HCT116 (cell line): ENCODE data around the gene ACOT7. TPM values are rescaled to one million over a fixed set of nuclear protein-coding genes. Genes with fewer than 3 reads are reported as not detected.

Experiments used
- ATAC-seq: fragments of 200-7000 bp; cut with Tn5 transposase; 2 replicates; pipeline ENCODE4 v1.9.1; 2020; ENCODE audit warnings: mild to moderate bottlenecking, moderate library complexity
- BruUV-seq: library from RNA; stranded (reverse); fragments of 400-500 nt; replicated peaks from 2 replicates; lab custom pipeline; 2021; lab: Mats Ljungman, UMichigan
- CTCF ChIA-PET: fragments of 300-600 bp; sonication (Branson Sonifier 250); formaldehyde crosslinking; loops from one replicate; lab custom pipeline; 2021; ENCODE audit warnings: antibody characterized with exemption; lab: Charles Lee
- POLR2A ChIA-PET: fragments of 300-600, 350-600 bp; sonication (Branson Sonifier 250); formaldehyde crosslinking; loops from one replicate; lab custom pipeline; 2021; ENCODE audit warnings: antibody characterized with exemption; lab: Charles Lee
- RAD21 ChIA-PET, 2 experiments: fragments of 300-600 bp; sonication (Branson Sonifier 250); formaldehyde crosslinking; loops; one replicate each; lab custom pipeline; 2023; ENCODE audit warnings: low total read pairs in 2 of 2; ENCODE audit not compliant: uncharacterized antibody in 2 of 2, unreplicated experiment in 2 of 2, low non-redundant PET in 1 of 2; lab: Charles Lee
- DNase-seq: peaks from one replicate; pipeline ENCODE4 v3.0.0-alpha.2; 2010; ENCODE audit warnings: low read depth, low spot score
- H2AFZ ChIP-seq: fragments of 200-600 bp; shearing (Covaris generic), sonication (generic); 2 replicates; pipeline ENCODE4 v1.6.1; 2017; ENCODE audit warnings: low read depth, mixed run types, mixed read lengths, antibody characterized with exemption, low read length; ENCODE audit not compliant: poor library complexity, severe bottlenecking
- H3K27ac ChIP-seq: 2 replicates; pipeline ENCODE4 v1.5.1; 2012; ENCODE audit warnings: low read depth, low read length
- H3K27me3 ChIP-seq: fragments of 200-600 bp; sonication (generic); 2 replicates; pipeline ENCODE4 v1.6.1; 2016; ENCODE audit warnings: mixed run types, low read length, mixed read lengths; ENCODE audit not compliant: insufficient read depth
- H3K36me3 ChIP-seq, 2 experiments: fragments of 200-500 bp in 1 of 2; fragments of 200-600 bp in 1 of 2; sonication (Bioruptor generic) in 1 of 2; sonication (generic) in 1 of 2; 2 replicates each; pipeline versions ENCODE4 v1.5.1 to v1.6.1; 2014 to 2016; ENCODE audit warnings: low read length in 2 of 2, inconsistent platforms in 1 of 2, mixed read lengths in 1 of 2, mixed run types in 1 of 2; ENCODE audit not compliant: insufficient read depth in 2 of 2, control insufficient read depth in 1 of 2
- H3K4me1 ChIP-seq, 2 experiments: fragments of 200-600 bp in 1 of 2; sonication (generic) in 1 of 2; 2 replicates each; pipeline versions ENCODE4 v1.5.1 to v1.6.1; 2012 to 2017; ENCODE audit warnings: low read length in 2 of 2, inconsistent platforms in 1 of 2, mild to moderate bottlenecking in 1 of 2, mixed read lengths in 1 of 2, mixed run types in 1 of 2, moderate library complexity in 1 of 2; ENCODE audit not compliant: insufficient read depth in 2 of 2, control insufficient read depth in 1 of 2
- H3K4me2 ChIP-seq: fragments of 200-600 bp; sonication (generic); 2 replicates; pipeline ENCODE4 v1.6.1; 2017; ENCODE audit warnings: mixed run types, low read length, mixed read lengths
- H3K4me3 ChIP-seq, 2 experiments: fragments of 200-600 bp in 1 of 2; sonication (generic) in 1 of 2; replicated peaks in 1 of 2; 2 replicates each; pipeline ENCODE4 v1.5.1; 2011 to 2016; ENCODE audit warnings: low read length in 2 of 2, control low read depth in 1 of 2, low read depth in 1 of 2, mild to moderate bottlenecking in 1 of 2, mixed read lengths in 1 of 2, mixed run types in 1 of 2
- H3K79me2 ChIP-seq: fragments of 200-600 bp; sonication (generic); 2 replicates; pipeline ENCODE4 v1.6.1; 2017; ENCODE audit warnings: mild to moderate bottlenecking, mixed run types, low read length, moderate library complexity, mixed read lengths; ENCODE audit not compliant: insufficient read depth
- H3K9ac ChIP-seq: fragments of 200-600 bp; sonication (generic); 2 replicates; pipeline ENCODE4 v1.6.1; 2016; ENCODE audit warnings: low read length, mixed read lengths
- H3K9me2 ChIP-seq: fragments of 200-600 bp; sonication (generic), shearing (Covaris generic); 2 replicates; pipeline ENCODE4 v1.6.1; 2017; ENCODE audit warnings: mixed run types, mild to moderate bottlenecking, moderate library complexity; ENCODE audit not compliant: insufficient read depth
- H3K9me3 ChIP-seq, 2 experiments: fragments of 200-500 bp in 1 of 2; fragments of 200-600 bp in 1 of 2; sonication (Bioruptor generic) in 1 of 2; sonication (generic) in 1 of 2; 2 replicates each; pipeline ENCODE4 v1.6.1; 2014 to 2017; ENCODE audit warnings: low read length in 2 of 2, mixed read lengths in 2 of 2, inconsistent platforms in 1 of 2, low read depth in 1 of 2, mild to moderate bottlenecking in 1 of 2, mixed run types in 1 of 2, moderate library complexity in 1 of 2; ENCODE audit not compliant: control insufficient read depth in 1 of 2, insufficient read depth in 1 of 2
- H4K20me1 ChIP-seq: fragments of 200-600 bp; sonication (generic), shearing (Covaris generic); 2 replicates; pipeline ENCODE4 v1.6.1; 2017; ENCODE audit warnings: mixed run types, mild to moderate bottlenecking, moderate library complexity; ENCODE audit not compliant: insufficient read depth
- CEBPB ChIP-seq: IDR thresholded peaks from 2 replicates; pipeline ENCODE4 v1.6.1; 2012; ENCODE audit warnings: low read depth
- RAD21 ChIP-seq: IDR thresholded peaks from 2 replicates; pipeline ENCODE4 v1.6.1; 2012; ENCODE audit warnings: low read depth, mild to moderate bottlenecking
- YY1 ChIP-seq: IDR thresholded peaks from 2 replicates; pipeline ENCODE4 v1.6.1; 2011; ENCODE audit warnings: low read length, low read depth, moderate library complexity, mild to moderate bottlenecking; ENCODE audit not compliant: insufficient replicate concordance; ENCODE audit errors: extremely low read depth
- intact Hi-C: fragments of 100-400 bp; cut with micrococcal nuclease; formaldehyde crosslinking; loops from 2 replicates; pipeline ENCODE4 v1.10.0; 2022
- total RNA-seq: library from RNA; stranded (reverse); gene quantifications from one replicate; pipeline ENCODE4 v1.2.1, GENCODE V29; 2021; ENCODE audit not compliant: unreplicated experiment

The ACOT7 gene
- total RNA-seq, 1 experiment from 2014 or later, result 162 TPM

DNA sequence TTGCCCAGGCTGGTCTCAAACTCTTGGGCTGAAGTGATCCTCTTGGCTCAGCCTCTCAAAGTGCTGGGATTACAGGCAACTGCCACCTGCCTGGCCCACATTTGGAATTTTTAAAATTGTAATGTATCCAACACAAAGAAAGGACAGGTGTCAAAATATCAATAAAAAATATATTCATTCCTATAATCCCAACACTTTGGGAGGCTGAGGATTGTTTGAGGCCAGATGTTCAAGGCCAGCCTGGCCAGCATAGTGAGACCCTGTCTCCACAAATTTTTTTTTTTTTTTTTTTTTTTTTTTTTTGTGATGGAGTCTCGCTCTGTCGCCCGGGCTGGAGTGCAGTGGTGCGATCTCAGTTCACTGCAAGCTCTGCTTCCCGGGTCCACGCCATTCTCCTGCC, 16.2 kb upstream of the ACOT7 start:
- no peak for TF ChIP-seq YY1
- TF ChIP-seq, all 23 proteins: peak for 0
- ChIA-PET POLR2A (interaction anchor here (1.5 kb wide), 1 partner anchor 10 kb away, joined by 4 read pairs; the partner anchor contains the start of gene HES2), CTCF (interaction anchor here (0.9 to 1.4 kb wide), 3 partner anchors 14 to 164 kb away, joined by 3 to 5 read pairs (median 5); no protein-coding TSS in a partner anchor), RAD21 (no interaction called here)
- Histone ChIP-seq H2AFZ (no peak overlapping the region), H3K9me3 (no peaks in the 10 kb centered on the region), H3K36me3 (no peaks in the 10 kb centered on the region), H4K20me1 (no peaks in the 10 kb centered on the region), H3K4me1 (peaks cover 8 to 17% of the 10 kb centered on the region in 2 experiments), H3K9ac (no peak overlapping the region), H3K4me2 (no peak overlapping the region), H3K9me2 (no peaks in the 10 kb centered on the region), H3K79me2 (no peaks in the 10 kb centered on the region), H3K27ac (no peak overlapping the region), H3K4me3 (no peak overlapping the region), H3K27me3 (no peaks in the 10 kb centered on the region)
- DNase-seq (no peak), ATAC-seq (no peak)
- intact Hi-C loops, result no loop called here
- BruUV-seq, result no TSS peak

DNA sequence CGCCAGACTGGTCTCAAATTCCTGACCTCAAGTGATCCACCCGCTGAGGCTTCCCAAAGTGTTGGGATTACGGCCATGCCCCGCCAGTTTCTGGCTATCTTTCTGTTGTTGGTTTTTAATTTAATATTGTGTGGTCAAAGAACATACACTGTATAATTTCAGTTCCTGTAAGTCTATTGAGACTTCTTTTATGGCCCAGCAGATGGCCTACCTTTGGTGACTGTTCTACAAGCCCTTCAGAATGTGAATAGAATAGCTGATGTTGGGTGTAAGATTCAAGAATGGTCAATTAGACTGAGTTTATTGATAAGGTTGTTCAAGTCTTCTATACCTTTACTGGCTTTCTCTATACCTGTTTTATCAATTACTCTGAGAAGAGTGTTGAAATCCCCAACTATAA, 15.5 kb upstream of the ACOT7 start:
- H2AFZ ChIP-seq, result no peak overlapping the region
- H3K4me3 ChIP-seq, result no peak overlapping the region
- ChIA-PET RAD21 (no interaction called here), POLR2A (interaction anchor here (0.6 to 1.5 kb wide), 2 partner anchors 11 to 226 kb away, joined by 3 to 4 read pairs; partner anchors contain the start of gene HES2), CTCF (interaction anchor here (0.9 to 1.7 kb wide), 4 partner anchors 14 to 163 kb away, joined by 3 to 6 read pairs (median 5); no protein-coding TSS in a partner anchor)
- no peaks in the 10 kb centered on the region for H3K27me3 ChIP-seq
- H3K9me2 ChIP-seq, result no peaks in the 10 kb centered on the region
- H3K4me1 ChIP-seq, result peaks cover 2 to 13% of the 10 kb centered on the region in 2 experiments; a peak in 3 of 4 replicates
- no TSS peak for BruUV-seq
- H4K20me1 ChIP-seq, result no peaks in the 10 kb centered on the region
- no peak for DNase-seq
- H3K79me2 ChIP-seq, result no peaks in the 10 kb centered on the region
- TF ChIP-seq CEBPB (no peak), RAD21 (0 out of 2 replicates have a peak, but pooled peaks have one; percentile 15)
- H3K4me2 ChIP-seq, result no peak overlapping the region
- no peaks in the 10 kb centered on the region for H3K36me3 ChIP-seq
- no peak for ATAC-seq
- intact Hi-C loops, result no loop called here
- H3K9me3 ChIP-seq, result no peaks in the 10 kb centered on the region
- H3K27ac ChIP-seq, result no peak overlapping the region
- H3K9ac ChIP-seq, result no peak overlapping the region
